Kidney (tissue), 14 donors: ENCODE data around the gene LAD1. TPM values are rescaled to one million over a fixed set of nuclear protein-coding genes. Genes with fewer than 3 reads are reported as not detected.

Experiments used
- DNase-seq, 5 donors: peaks; one replicate each; pipeline ENCODE4 v3.0.0-alpha.2; 2013 to 2020
- FAIRE-seq: peaks from 2 replicates; lab custom pipeline; 2012; peaks lifted over from hg19 to GRCh38; lab: Jason Lieb, UNC
- H3K27ac ChIP-seq, 2 donors: one replicate each; pipeline ENCODE4 v1.7.0; 2013; ENCODE audit warnings: low read depth in 2 of 2, low read length in 2 of 2, inconsistent platforms in 1 of 2
- H3K27me3 ChIP-seq: one replicate; pipeline ENCODE4 v1.7.1; 2013; ENCODE audit warnings: low read length, inconsistent platforms; ENCODE audit not compliant: control insufficient read depth, insufficient read depth
- H3K36me3 ChIP-seq, 3 donors: one replicate each; pipeline versions ENCODE4 v1.7.0 to v1.7.1; 2013; ENCODE audit warnings: low read length in 3 of 3, control low read depth in 1 of 3, inconsistent platforms in 1 of 3; ENCODE audit not compliant: insufficient read depth in 3 of 3, control insufficient read depth in 2 of 3
- H3K4me1 ChIP-seq, 3 donors: one replicate each; pipeline versions ENCODE4 v1.7.0 to v1.7.1; 2013; ENCODE audit warnings: low read length in 3 of 3, inconsistent platforms in 1 of 3, low read depth in 1 of 3; ENCODE audit not compliant: control insufficient read depth in 2 of 3, insufficient read depth in 2 of 3
- H3K4me3 ChIP-seq, 3 donors: one replicate each; pipeline versions ENCODE4 v1.7.0 to v1.8.1; 2013; ENCODE audit warnings: low read length in 3 of 3, control low read depth in 1 of 3, inconsistent platforms in 1 of 3
- H3K9ac ChIP-seq, 3 donors: one replicate each; pipeline versions ENCODE4 v1.7.0 to v1.7.1; 2013; ENCODE audit warnings: low read length in 3 of 3, control low read depth in 1 of 3, inconsistent platforms in 1 of 3
- H3K9me3 ChIP-seq, 3 donors: one replicate each; pipeline versions ENCODE4 v1.7.0 to v1.7.1; 2013; ENCODE audit warnings: low read length in 3 of 3, control low read depth in 1 of 3, inconsistent platforms in 1 of 3; ENCODE audit not compliant: control insufficient read depth in 2 of 3, insufficient read depth in 1 of 3
- intact Hi-C: fragments of 100-400 bp; cut with DNase I; formaldehyde crosslinking; loops from one replicate; pipeline ENCODE4 v1.11.1; 2022
- polyA plus RNA-seq: library from polyadenylated mRNA; stranded (reverse); fragments of 350-450 nt; fragmentation: Illumina TruSeq; extraction: RNeasy Lipid Tissue Mini Kit (QIAGEN cat#74804); gene quantifications from one replicate; pipeline ENCODE4 v1.2.3, GENCODE V29; 2014; ENCODE audit warnings: low read depth, low replicate concordance; ENCODE audit not compliant: insufficient read depth
- total RNA-seq: library from RNA; stranded (reverse); fragmentation: NEBNext Ultra II Directional; extraction: Animal tissue kit (Norgen Biotek cat#: 25700); gene quantifications from one replicate; pipeline ENCODE4 v1.2.1, GENCODE V29; 2021
- TF ChIP-seq, protein P1 (sequence below): IDR thresholded peaks from 3 replicates; pipeline ENCODE4 v1.5.1; 2012; ENCODE audit warnings: mild to moderate bottlenecking, moderate library complexity, borderline replicate concordance; ENCODE audit not compliant: insufficient read depth; ENCODE audit errors: extremely low read depth
- donor health status: control.
- donor health status: control.
- donor health status: control.
- donor health status: control.
- donor health status: control.
- donor health status: DM: yes; HTN: yes; CAD: no.
- donor health status: Normal renal cell carcinoma (clear cell type).

The LAD1 gene
- total and polyA plus RNA-seq, 2 donors from 2014 or later = 70.7 to 72.6 TPM

DNA sequence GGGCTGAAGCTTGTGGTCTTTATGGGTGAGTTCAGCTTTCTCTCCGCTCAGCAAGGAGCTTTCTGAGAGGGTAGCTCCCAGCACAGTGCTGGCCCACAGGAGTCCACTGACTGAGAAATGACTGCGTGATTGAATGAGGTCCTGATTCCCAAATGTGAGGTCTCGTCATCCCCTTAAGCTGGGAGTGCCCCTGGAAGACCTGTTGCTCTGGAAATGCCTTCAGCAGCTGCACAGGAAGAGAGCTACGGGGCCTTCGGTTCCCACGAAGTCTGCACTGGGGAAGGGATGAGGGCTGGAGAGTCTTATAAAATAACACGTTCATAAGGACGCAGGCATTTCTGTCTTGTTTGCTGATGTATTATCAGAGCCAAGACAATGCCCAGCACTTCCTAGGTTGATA lies 35.7 kb downstream of the LAD1 start:
- H3K36me3 ChIP-seq = no peaks in the 10 kb centered on the region
- no peaks in the 10 kb centered on the region for H3K4me1 ChIP-seq
- no peak overlapping the region for H3K27ac ChIP-seq
- intact Hi-C loops = loop anchor here (5.0 kb wide), 1 partner anchor 111 kb away; no protein-coding TSS in a partner anchor
- H3K27me3 ChIP-seq = no peaks in the 10 kb centered on the region
- H3K4me3 ChIP-seq = no peak overlapping the region
- FAIRE-seq (no peak), DNase-seq (peak in 2 of 5 donors; percentile 15 to 18)
- H3K9me3 ChIP-seq = no peaks in the 10 kb centered on the region
- TF ChIP-seq, protein P1, sequence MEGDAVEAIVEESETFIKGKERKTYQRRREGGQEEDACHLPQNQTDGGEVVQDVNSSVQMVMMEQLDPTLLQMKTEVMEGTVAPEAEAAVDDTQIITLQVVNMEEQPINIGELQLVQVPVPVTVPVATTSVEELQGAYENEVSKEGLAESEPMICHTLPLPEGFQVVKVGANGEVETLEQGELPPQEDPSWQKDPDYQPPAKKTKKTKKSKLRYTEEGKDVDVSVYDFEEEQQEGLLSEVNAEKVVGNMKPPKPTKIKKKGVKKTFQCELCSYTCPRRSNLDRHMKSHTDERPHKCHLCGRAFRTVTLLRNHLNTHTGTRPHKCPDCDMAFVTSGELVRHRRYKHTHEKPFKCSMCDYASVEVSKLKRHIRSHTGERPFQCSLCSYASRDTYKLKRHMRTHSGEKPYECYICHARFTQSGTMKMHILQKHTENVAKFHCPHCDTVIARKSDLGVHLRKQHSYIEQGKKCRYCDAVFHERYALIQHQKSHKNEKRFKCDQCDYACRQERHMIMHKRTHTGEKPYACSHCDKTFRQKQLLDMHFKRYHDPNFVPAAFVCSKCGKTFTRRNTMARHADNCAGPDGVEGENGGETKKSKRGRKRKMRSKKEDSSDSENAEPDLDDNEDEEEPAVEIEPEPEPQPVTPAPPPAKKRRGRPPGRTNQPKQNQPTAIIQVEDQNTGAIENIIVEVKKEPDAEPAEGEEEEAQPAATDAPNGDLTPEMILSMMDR = no peak
- H3K9ac ChIP-seq = no peak overlapping the region

DNA sequence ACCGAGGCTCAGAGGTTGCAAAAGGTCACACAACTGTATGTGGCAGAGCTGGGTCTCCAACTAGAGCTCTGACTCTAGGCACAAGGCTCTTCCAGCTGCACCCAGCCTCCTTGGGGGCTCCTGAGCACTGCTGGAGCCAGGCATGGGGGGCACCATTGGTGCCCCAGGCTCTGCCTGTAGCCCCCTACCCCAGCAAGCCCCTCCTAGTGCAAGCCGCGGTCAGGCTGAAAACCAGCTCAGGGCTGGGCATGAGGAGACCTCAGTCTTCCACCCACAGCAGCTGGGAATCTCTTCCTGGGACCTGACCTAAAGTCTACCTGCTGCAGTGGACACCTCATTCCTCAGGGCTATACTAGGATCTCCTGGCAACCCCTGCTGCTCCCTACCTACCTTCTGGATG lies 36.2 kb downstream of the LAD1 start:
- DNase-seq = peak in 2 of 5 donors; percentile 22 to 41
- no peak overlapping the region for H3K4me3 ChIP-seq
- no peaks in the 10 kb centered on the region for H3K9me3 ChIP-seq
- no peaks in the 10 kb centered on the region for H3K27me3 ChIP-seq
- TF ChIP-seq, protein P1 = no peak
- no peaks in the 10 kb centered on the region for H3K36me3 ChIP-seq
- no peak for FAIRE-seq
- intact Hi-C loops = loop anchor here (5.0 kb wide), 1 partner anchor 111 kb away; no protein-coding TSS in a partner anchor
- H3K9ac ChIP-seq = no peak overlapping the region
- H3K27ac ChIP-seq = no peak overlapping the region
- peaks cover 0 to 3% (median 0%) of the 10 kb centered on the region in 3 donors for H3K4me1 ChIP-seq

DNA sequence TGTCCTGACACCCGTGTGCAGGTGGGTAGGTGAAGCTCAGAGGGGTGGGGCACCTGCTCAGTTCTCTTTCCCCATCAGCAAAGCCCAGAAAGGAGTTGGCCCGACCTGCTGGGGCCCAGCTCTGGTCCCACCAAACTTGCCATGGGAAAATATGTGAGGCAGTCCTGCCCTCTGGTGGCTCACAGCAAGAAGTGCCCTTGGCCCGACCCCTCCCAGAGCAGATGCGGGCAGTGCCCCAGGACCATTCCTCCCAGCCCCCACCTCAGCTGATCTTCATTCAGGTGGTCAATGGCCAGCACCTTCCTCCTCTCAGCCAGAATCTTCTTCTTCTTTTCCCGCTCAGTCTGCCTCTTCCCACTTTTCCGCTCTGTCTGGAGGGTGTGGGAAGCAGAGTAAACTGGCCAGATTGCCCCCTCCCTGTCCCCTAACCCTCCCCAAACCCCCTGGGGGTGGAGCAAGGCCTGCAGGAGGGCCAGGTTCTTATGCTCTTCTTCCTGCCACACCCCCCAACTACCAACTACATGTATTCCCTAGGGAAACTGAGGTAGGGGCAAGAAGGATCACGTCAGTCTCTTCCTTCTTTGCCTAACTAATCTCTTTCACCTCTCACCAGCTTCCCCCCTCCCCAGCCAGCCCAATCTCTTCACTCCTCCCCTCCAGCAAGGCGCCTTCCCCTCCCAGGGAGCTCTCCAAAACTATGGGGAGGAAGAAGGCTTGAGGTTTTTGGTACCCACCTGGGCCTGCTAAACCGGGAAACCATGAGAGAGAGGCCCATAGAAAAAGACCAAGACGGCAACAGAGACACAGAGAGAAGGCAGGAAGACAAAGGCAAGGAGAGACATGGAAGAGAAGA lies 37.2 kb downstream of the LAD1 start:
- no peaks in the 10 kb centered on the region for H3K27me3 ChIP-seq
- H3K36me3 ChIP-seq = no peaks in the 10 kb centered on the region
- H3K4me1 ChIP-seq = peaks cover 0 to 3% (median 0%) of the 10 kb centered on the region in 3 donors
- TF ChIP-seq, protein P1 = peak; percentile 80
- no peak overlapping the region for H3K27ac ChIP-seq
- no peak overlapping the region for H3K9ac ChIP-seq
- FAIRE-seq (no peak), DNase-seq (peak; percentile 41 to 75 (median 55))
- H3K9me3 ChIP-seq = no peaks in the 10 kb centered on the region
- H3K4me3 ChIP-seq = no peak overlapping the region
- intact Hi-C loops = loop anchor here (5.0 kb wide), 1 partner anchor 110 kb away; no protein-coding TSS in a partner anchor
